Fibroblast of lung (primary cell): ENCODE data around the gene GLP2R.

Experiments used
- EZH2 ChIP-seq: IDR thresholded peaks from 2 replicates; pipeline ENCODE4 v1.5.1; 2012; ENCODE audit warnings: low read length, control low read depth, mild to moderate bottlenecking; ENCODE audit errors: missing control alignments
- TF ChIP-seq, protein P1 (sequence below), 2 donors: IDR thresholded peaks in 1 of 2; conservative IDR thresholded peaks in 1 of 2; 1 replicate in 1 of 2; 2 replicates in 1 of 2; pipeline ENCODE4 v1.5.1; 2011 to 2012; ENCODE audit warnings: low read length in 2 of 2, control low read depth in 1 of 2, inconsistent platforms in 1 of 2, low read depth in 1 of 2, mild to moderate bottlenecking in 1 of 2

DNA sequence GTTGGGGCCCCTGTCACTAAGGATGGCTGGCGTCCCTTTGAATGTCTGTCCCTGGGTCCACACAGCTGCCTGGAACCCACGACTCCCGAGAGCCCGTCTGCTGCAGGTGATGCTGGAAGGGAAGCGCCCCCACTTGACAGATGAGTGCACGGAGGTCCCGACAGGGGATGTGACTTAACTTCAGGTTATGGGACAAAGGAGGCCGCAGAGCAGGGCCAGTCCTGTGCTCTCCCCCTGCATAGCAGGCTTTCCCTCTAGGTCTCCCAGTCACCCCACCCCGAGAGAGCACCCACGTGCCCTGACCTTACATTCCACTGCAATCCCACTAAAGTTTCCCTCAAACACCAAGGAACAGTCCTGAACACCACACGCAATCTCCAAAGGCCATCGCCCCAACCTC is 85.4 kb downstream of the GLP2R start:
- TF ChIP-seq, protein P1, sequence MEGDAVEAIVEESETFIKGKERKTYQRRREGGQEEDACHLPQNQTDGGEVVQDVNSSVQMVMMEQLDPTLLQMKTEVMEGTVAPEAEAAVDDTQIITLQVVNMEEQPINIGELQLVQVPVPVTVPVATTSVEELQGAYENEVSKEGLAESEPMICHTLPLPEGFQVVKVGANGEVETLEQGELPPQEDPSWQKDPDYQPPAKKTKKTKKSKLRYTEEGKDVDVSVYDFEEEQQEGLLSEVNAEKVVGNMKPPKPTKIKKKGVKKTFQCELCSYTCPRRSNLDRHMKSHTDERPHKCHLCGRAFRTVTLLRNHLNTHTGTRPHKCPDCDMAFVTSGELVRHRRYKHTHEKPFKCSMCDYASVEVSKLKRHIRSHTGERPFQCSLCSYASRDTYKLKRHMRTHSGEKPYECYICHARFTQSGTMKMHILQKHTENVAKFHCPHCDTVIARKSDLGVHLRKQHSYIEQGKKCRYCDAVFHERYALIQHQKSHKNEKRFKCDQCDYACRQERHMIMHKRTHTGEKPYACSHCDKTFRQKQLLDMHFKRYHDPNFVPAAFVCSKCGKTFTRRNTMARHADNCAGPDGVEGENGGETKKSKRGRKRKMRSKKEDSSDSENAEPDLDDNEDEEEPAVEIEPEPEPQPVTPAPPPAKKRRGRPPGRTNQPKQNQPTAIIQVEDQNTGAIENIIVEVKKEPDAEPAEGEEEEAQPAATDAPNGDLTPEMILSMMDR (conservative IDR thresholded peaks at IDR 0.05 in 1 of 2, IDR thresholded peaks at IDR 0.05 in 1 of 2; ENCODE audit: low read depth in 1 of 2, low read length in 2 of 2), result no peak
- TF ChIP-seq EZH2, result no peak
